Measurements from ENCODE around the gene GREB1L. TPM values are rescaled to one million over a fixed set of nuclear protein-coding genes. Genes with fewer than 3 reads are reported as not detected.

Gene GREB1L
- total RNA-seq, 2 donors from 2014 or later: 0.20 to 0.58 TPM

GRCh38 chr18:21262979-21263378, 20.9 kb downstream of the GREB1L start:
- H3K9ac ChIP-seq (ENCODE audit: low read depth in 2 of 2, low read length in 2 of 2): no peak overlapping the region
- DNase-seq: no peak
- no peak overlapping the region for H3K4me3 ChIP-seq
- intact Hi-C loops (cut with DNase I): no loop called here
- no peaks in the 10 kb centered on the region for H3K4me1 ChIP-seq
- no peaks in the 10 kb centered on the region for H3K27me3 ChIP-seq
- H3K9me3 ChIP-seq: no peaks in the 10 kb centered on the region
- H3K27ac ChIP-seq: no peak overlapping the region
- no peak for TF ChIP-seq CTCF (IDR thresholded peaks at IDR 0.05)
- no peaks in the 10 kb centered on the region for H3K36me3 ChIP-seq

- intact Hi-C loops (cut with DNase I): no loop called here
- no peaks in the 10 kb centered on the region for H3K27me3 ChIP-seq
- H3K4me3 ChIP-seq: no peak overlapping the region
- H3K36me3 ChIP-seq: no peaks in the 10 kb centered on the region
- H3K27ac ChIP-seq: no peak overlapping the region
- TF ChIP-seq CTCF (IDR thresholded peaks at IDR 0.05): no peak
- H3K9ac ChIP-seq (ENCODE audit: low read depth in 2 of 2, low read length in 2 of 2): no peak overlapping the region
- DNase-seq: no peak
- no peaks in the 10 kb centered on the region for H3K9me3 ChIP-seq
- H3K4me1 ChIP-seq: no peaks in the 10 kb centered on the region
Observed at GRCh38 chr18:21264651-21265050, 22.6 kb downstream of the GREB1L start.

- no peak overlapping the region for H3K4me3 ChIP-seq
- TF ChIP-seq CTCF (IDR thresholded peaks at IDR 0.05): no peak
- no peaks in the 10 kb centered on the region for H3K27me3 ChIP-seq
- intact Hi-C loops (cut with DNase I): no loop called here
- H3K36me3 ChIP-seq: no peaks in the 10 kb centered on the region
- no peaks in the 10 kb centered on the region for H3K4me1 ChIP-seq
- no peaks in the 10 kb centered on the region for H3K9me3 ChIP-seq
- H3K9ac ChIP-seq (ENCODE audit: low read depth in 2 of 2, low read length in 2 of 2): no peak overlapping the region
- H3K27ac ChIP-seq: no peak overlapping the region
- no peak for DNase-seq
Observed at GRCh38 chr18:21265971-21266673, 24.1 kb downstream of the GREB1L start.

GRCh38 chr18:21267400-21267799, 25.4 kb downstream of the GREB1L start:
- Histone ChIP-seq H3K36me3 (no peaks in the 10 kb centered on the region), H3K27me3 (no peaks in the 10 kb centered on the region), H3K9ac (ENCODE audit: low read depth in 2 of 2, low read length in 2 of 2) (no peak overlapping the region), H3K9me3 (no peaks in the 10 kb centered on the region), H3K4me3 (no peak overlapping the region), H3K4me1 (no peaks in the 10 kb centered on the region), H3K27ac (no peak overlapping the region)
- no peak for TF ChIP-seq CTCF (IDR thresholded peaks at IDR 0.05)
- no peak for DNase-seq
- intact Hi-C loops (cut with DNase I): no loop called here

GRCh38 chr18:21269349-21269748, 27.3 kb downstream of the GREB1L start:
- Histone ChIP-seq H3K4me1 (no peaks in the 10 kb centered on the region), H3K36me3 (no peaks in the 10 kb centered on the region), H3K9me3 (no peaks in the 10 kb centered on the region), H3K27ac (no peak overlapping the region), H3K4me3 (no peak overlapping the region), H3K9ac (ENCODE audit: low read depth in 2 of 2, low read length in 2 of 2) (no peak overlapping the region), H3K27me3 (no peaks in the 10 kb centered on the region)
- no peak for TF ChIP-seq CTCF (IDR thresholded peaks at IDR 0.05)
- intact Hi-C loops (cut with DNase I): no loop called here
- no peak for DNase-seq

Data from colonic mucosa (tissue), 4 donors.